ENCODE data around the gene PRKN.
"Not testable (repeated sequence)": the region's sequence is repeated elsewhere in the genome, so short reads cannot be mapped to it uniquely, and the experiment has no call there.

PRKN gene

GRCh38 chr6:161828355-161828754 is 899.2 kb downstream of the PRKN start:
- DNase-seq, result no peak

GRCh38 chr6:161826512-161826911 is 901.1 kb downstream of the PRKN start:
- DNase-seq, result no peak

- DNase-seq, result not testable (repeated sequence)
Measured at GRCh38 chr6:161822204-161822603, 905.4 kb downstream of the PRKN start.

- no peak for DNase-seq
Measured at GRCh38 chr6:161817881-161818280, 909.7 kb downstream of the PRKN start.

- no peak for DNase-seq
Measured at GRCh38 chr6:161815965-161816364, 911.6 kb downstream of the PRKN start.

GRCh38 chr6:161813156-161813555 is 914.4 kb downstream of the PRKN start:
- no peak for DNase-seq

- DNase-seq, result no peak
Measured at GRCh38 chr6:161809971-161810370, 917.6 kb downstream of the PRKN start.

GRCh38 chr6:161804838-161805237 is 922.7 kb downstream of the PRKN start:
- DNase-seq, result no peak

- DNase-seq, result no peak
Measured at GRCh38 chr6:161803131-161803530, 924.4 kb downstream of the PRKN start.

- no peak for DNase-seq
Measured at GRCh38 chr6:161802231-161802630, 925.3 kb downstream of the PRKN start.

GRCh38 chr6:161798844-161799394 is 928.6 kb downstream of the PRKN start:
- DNase-seq, result no peak

GRCh38 chr6:161796681-161797080 is 930.9 kb downstream of the PRKN start:
- no peak for DNase-seq

- no peak for DNase-seq
Measured at GRCh38 chr6:161792851-161793493, 934.6 kb downstream of the PRKN start.

- DNase-seq, result no peak
Measured at GRCh38 chr6:161788531-161788930, 939.0 kb downstream of the PRKN start.

- no peak for DNase-seq
Measured at GRCh38 chr6:161772176-161772575, 955.4 kb downstream of the PRKN start.

- no peak for DNase-seq
Measured at GRCh38 chr6:161761966-161762365, 965.6 kb downstream of the PRKN start.

GRCh38 chr6:161755080-161755479 is 972.5 kb downstream of the PRKN start:
- no peak for DNase-seq

- no peak for DNase-seq
Measured at GRCh38 chr6:161750686-161751085, 976.9 kb downstream of the PRKN start.

GRCh38 chr6:161749576-161749975 is 978.0 kb downstream of the PRKN start:
- no peak for DNase-seq

GRCh38 chr6:161748535-161749416 is 978.8 kb downstream of the PRKN start:
- DNase-seq, result no peak

- DNase-seq, result no peak
Measured at GRCh38 chr6:161747506-161747905, 980.1 kb downstream of the PRKN start.

GRCh38 chr6:161745594-161746141 is 981.9 kb downstream of the PRKN start:
- no peak for DNase-seq

GRCh38 chr6:161745128-161745527 is 982.4 kb downstream of the PRKN start:
- no peak for DNase-seq

All from CD4-positive, alpha-beta T cell treated with Interleukin-4 for 1 hour (primary cell).